ACHN (cell line): ENCODE data around the gene STARD8.

Experiments
- DNase-seq: peaks from one replicate; pipeline ENCODE4 v3.0.0-alpha.2; 2015
- in situ Hi-C: cut with HindIII; loops from 2 replicates; pipeline ENCODE4 v1.10.0; 2017; ENCODE audit warnings: low sequenced_read_pairs, low pct_ligation_motif_present, low pct_unique_long_range_greater_than_20kb

Gene STARD8

DNA sequence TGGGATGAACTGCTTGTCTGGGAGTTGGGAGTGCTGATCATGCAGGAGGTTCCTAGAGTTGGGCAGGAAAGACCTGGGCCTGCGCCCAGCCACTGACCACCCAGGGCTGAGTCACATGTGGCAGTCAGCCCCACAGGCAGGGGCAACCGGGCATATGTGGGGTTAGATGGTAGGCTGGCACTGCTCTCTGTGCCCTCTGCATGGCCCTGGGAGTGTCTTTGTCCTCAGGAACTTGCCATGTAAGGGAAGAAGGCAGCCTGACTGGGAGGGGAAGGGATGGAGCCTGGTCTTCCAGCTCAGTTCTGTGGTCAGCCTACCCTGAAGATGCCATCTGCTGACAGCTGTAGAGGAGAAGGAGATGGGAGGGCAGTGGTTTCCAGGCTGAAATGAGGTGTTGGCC, 111.2 kb downstream of the STARD8 start:
- DNase-seq = no peak
- in situ Hi-C loops = no loop called here

DNA sequence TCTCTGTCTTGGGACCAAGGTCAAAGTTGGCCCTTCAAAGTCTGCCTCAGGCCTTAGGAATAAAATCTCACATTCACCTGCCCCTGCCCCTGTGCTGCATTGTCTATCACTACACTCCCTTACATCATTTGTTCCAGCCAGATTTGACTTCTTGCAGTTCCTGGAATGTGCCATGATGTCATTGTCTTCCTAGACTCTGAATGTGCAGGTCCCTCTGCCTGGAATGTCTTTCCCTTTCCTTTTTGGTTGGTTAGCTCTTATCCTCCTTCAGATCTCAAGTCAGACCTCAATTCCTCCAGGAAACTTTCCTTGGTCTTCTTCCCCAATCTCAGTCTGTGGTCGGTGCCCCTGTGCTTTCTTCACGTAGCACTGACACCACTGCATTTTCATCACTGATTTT, 113.6 kb downstream of the STARD8 start:
- no peak for DNase-seq
- in situ Hi-C loops = no loop called here

DNA sequence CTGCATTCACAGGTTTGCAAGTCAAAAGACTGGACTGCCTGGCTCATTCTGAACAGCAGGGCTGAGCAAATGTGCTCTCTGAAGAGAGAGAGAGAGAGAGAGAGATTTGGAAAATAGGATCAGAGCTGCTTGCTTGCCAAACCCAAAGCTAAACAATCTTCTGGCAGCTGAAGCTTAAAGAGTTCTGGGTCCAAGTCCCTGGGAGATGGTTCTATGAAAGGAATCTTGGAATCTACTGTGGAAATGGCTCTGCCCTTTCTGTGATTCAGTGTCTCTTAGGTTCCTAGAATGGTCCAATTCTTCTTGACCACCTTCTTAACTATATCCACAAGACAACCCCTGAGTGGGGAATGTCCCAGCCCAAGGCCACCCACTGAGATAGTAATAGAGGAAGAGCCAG, 115.3 kb downstream of the STARD8 start:
- in situ Hi-C loops = no loop called here
- DNase-seq = no peak

DNA sequence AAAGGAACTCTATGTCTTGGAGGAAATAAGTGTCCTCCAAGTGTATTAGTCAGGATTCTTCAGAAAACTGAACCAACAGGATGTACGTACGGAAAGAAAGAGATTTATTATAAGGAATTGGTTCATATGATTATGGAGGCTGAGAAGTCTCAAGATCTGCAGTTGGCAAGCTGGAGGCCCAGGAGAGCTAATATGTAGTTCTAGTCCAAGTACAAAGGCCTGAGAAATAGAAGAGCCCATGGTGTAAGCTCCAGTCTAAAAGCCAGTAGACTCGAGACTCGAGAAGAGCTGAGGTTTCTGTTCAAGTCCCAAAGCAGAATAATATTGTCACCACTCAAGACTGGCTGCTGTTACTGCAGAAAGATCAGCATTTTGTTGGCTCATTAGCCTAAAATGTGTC, 116.0 kb downstream of the STARD8 start:
- in situ Hi-C loops = no loop called here
- no peak for DNase-seq
